OCI-LY7 (cell line): ENCODE measurements around the gene PDHX.

ENCODE experiments used
- EZH2phosphoT487 ChIP-seq: fragments of 200-600 bp; sonication (generic); IDR thresholded peaks from 2 replicates; pipeline ENCODE4 v1.6.1; 2018; ENCODE audit warnings: low read depth, borderline replicate concordance, mild to moderate bottlenecking, mixed run types, antibody characterized with exemption, low read length, moderate library complexity, mixed read lengths
- TF ChIP-seq, protein P1 (sequence below): fragments of 200-600 bp; sonication (generic); conservative IDR thresholded peaks from 2 replicates; pipeline ENCODE4 v1.5.1; 2014; ENCODE audit warnings: mild to moderate bottlenecking, antibody characterized with exemption, low read length, moderate library complexity, mixed read lengths

DNA sequence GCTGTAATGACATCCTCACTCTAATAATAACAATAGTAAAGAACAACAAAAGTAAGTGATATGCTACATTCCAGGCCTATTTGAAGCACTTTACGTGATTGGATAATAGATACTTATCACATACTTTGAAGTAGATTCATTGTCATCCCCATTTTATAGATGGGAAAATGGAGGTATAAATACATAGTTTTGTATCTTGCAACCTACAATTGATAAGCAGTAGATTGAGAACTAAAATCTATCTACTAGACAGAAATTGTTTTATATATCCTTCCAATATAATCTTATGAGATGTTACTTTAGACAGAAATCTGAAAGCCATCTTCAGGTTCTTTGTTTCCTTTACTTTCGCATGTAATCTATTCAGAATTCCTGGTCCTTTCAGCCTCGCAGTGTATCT, 118.0 kb downstream of the PDHX start:
- TF ChIP-seq, protein P1, sequence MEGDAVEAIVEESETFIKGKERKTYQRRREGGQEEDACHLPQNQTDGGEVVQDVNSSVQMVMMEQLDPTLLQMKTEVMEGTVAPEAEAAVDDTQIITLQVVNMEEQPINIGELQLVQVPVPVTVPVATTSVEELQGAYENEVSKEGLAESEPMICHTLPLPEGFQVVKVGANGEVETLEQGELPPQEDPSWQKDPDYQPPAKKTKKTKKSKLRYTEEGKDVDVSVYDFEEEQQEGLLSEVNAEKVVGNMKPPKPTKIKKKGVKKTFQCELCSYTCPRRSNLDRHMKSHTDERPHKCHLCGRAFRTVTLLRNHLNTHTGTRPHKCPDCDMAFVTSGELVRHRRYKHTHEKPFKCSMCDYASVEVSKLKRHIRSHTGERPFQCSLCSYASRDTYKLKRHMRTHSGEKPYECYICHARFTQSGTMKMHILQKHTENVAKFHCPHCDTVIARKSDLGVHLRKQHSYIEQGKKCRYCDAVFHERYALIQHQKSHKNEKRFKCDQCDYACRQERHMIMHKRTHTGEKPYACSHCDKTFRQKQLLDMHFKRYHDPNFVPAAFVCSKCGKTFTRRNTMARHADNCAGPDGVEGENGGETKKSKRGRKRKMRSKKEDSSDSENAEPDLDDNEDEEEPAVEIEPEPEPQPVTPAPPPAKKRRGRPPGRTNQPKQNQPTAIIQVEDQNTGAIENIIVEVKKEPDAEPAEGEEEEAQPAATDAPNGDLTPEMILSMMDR, result no peak
- TF ChIP-seq EZH2phosphoT487, result no peak
